Neural crest cell (in vitro differentiated cells): ENCODE measurements around the gene CKAP2L. TPM values are rescaled to one million over a fixed set of nuclear protein-coding genes. Genes with fewer than 3 reads are reported as not detected.

ENCODE experiments used
- DNase-seq: peaks from one replicate; pipeline ENCODE4 v3.0.0; 2021; ENCODE audit warnings: low read depth, mixed read lengths, low spot score
- H3K27ac Mint-ChIP-seq: one replicate; pipeline ENCODE4 v1.8.0; 2021; ENCODE audit warnings: mild to moderate bottlenecking, mixed read lengths; ENCODE audit not compliant: unreplicated experiment
- H3K27me3 Mint-ChIP-seq: 2 replicates; pipeline ENCODE4 v1.8.0; 2021; ENCODE audit warnings: low read depth, mild to moderate bottlenecking, mixed read lengths
- H3K36me3 Mint-ChIP-seq: 2 replicates; pipeline ENCODE4 v1.8.0; 2021; ENCODE audit warnings: low read depth, mild to moderate bottlenecking, mixed read lengths
- H3K4me1 Mint-ChIP-seq: 2 replicates; pipeline ENCODE4 v1.8.0; 2021; ENCODE audit warnings: mixed read lengths
- H3K4me3 Mint-ChIP-seq: one replicate; pipeline ENCODE4 v1.8.0; 2021; ENCODE audit warnings: mild to moderate bottlenecking, mixed read lengths
- H3K9me3 Mint-ChIP-seq: 2 replicates; pipeline ENCODE4 v1.8.0; 2021; ENCODE audit warnings: mixed read lengths
- total RNA-seq: library from RNA; stranded (reverse); gene quantifications from 2 replicates; pipeline ENCODE4 v1.2.1, GENCODE V29; 2021
- TF ChIP-seq, protein P1 (sequence below): fragments of 200-600 bp; sonication (generic); conservative IDR thresholded peaks from 2 replicates; pipeline ENCODE4 v1.5.0; 2021; ENCODE audit warnings: antibody characterized with exemption, mild to moderate bottlenecking

The CKAP2L gene
- total RNA-seq, 1 donor from 2014 or later = 27.4 TPM

GRCh38 chr2:112724591-112725525 is 39.6 kb downstream of the CKAP2L start:
- H3K27me3 Mint-ChIP-seq = no peaks in the 10 kb centered on the region
- H3K4me3 Mint-ChIP-seq = no peak overlapping the region
- no peak for DNase-seq
- no peaks in the 10 kb centered on the region for H3K36me3 Mint-ChIP-seq
- no peak overlapping the region for H3K27ac Mint-ChIP-seq
- H3K9me3 Mint-ChIP-seq = no peaks in the 10 kb centered on the region
- no peaks in the 10 kb centered on the region for H3K4me1 Mint-ChIP-seq
- TF ChIP-seq, protein P1, sequence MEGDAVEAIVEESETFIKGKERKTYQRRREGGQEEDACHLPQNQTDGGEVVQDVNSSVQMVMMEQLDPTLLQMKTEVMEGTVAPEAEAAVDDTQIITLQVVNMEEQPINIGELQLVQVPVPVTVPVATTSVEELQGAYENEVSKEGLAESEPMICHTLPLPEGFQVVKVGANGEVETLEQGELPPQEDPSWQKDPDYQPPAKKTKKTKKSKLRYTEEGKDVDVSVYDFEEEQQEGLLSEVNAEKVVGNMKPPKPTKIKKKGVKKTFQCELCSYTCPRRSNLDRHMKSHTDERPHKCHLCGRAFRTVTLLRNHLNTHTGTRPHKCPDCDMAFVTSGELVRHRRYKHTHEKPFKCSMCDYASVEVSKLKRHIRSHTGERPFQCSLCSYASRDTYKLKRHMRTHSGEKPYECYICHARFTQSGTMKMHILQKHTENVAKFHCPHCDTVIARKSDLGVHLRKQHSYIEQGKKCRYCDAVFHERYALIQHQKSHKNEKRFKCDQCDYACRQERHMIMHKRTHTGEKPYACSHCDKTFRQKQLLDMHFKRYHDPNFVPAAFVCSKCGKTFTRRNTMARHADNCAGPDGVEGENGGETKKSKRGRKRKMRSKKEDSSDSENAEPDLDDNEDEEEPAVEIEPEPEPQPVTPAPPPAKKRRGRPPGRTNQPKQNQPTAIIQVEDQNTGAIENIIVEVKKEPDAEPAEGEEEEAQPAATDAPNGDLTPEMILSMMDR = peak; percentile 16

GRCh38 chr2:112723995-112724394 is 40.4 kb downstream of the CKAP2L start:
- H3K4me3 Mint-ChIP-seq = no peak overlapping the region
- no peaks in the 10 kb centered on the region for H3K27me3 Mint-ChIP-seq
- no peaks in the 10 kb centered on the region for H3K9me3 Mint-ChIP-seq
- H3K36me3 Mint-ChIP-seq = no peaks in the 10 kb centered on the region
- TF ChIP-seq, protein P1 = no peak
- no peaks in the 10 kb centered on the region for H3K4me1 Mint-ChIP-seq
- no peak overlapping the region for H3K27ac Mint-ChIP-seq
- no peak for DNase-seq

DNA sequence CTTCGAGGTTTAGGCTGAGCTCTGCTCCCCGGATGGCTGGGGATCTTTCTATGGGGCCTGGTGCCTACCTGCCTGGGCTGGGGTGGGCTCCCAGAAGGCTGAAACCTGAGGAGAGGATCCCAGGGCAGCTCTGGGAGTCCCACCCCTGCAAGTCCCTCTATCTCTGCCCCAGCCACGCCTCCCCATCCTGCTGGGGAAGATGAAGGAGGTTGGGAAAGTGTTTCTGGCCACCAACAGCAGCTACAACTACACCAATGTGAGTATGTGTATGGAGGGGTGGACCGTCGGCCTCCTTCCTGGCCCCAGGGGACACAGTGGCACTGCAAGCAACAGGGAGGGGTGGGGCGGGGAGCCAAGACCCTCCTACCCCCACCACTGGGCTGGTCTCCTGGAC is 40.9 kb downstream of the CKAP2L start:
- H3K27me3 Mint-ChIP-seq = peaks cover 3% of the 10 kb centered on the region

GRCh38 chr2:112722816-112723546 is 41.4 kb downstream of the CKAP2L start:
- H3K36me3 Mint-ChIP-seq = no peaks in the 10 kb centered on the region
- H3K4me3 Mint-ChIP-seq = no peak overlapping the region
- no peak for DNase-seq
- H3K27ac Mint-ChIP-seq = peak overlapping the region; percentile 71
- H3K27me3 Mint-ChIP-seq = peaks cover 3% of the 10 kb centered on the region
- H3K9me3 Mint-ChIP-seq = no peaks in the 10 kb centered on the region
- TF ChIP-seq, protein P1 = no peak
- no peaks in the 10 kb centered on the region for H3K4me1 Mint-ChIP-seq

More for the DNA sequence above, 40.9 kb downstream of the CKAP2L start:
- H3K4me3 Mint-ChIP-seq = no peak overlapping the region
- DNase-seq = no peak
- H3K9me3 Mint-ChIP-seq = no peaks in the 10 kb centered on the region
- no peaks in the 10 kb centered on the region for H3K36me3 Mint-ChIP-seq
- no peaks in the 10 kb centered on the region for H3K4me1 Mint-ChIP-seq
- no peak overlapping the region for H3K27ac Mint-ChIP-seq
- TF ChIP-seq, protein P1 = no peak

- Mint-ChIP-seq H3K27me3 (peaks cover 3% of the 10 kb centered on the region), H3K4me1 (no peaks in the 10 kb centered on the region), H3K4me3 (no peak overlapping the region), H3K36me3 (no peaks in the 10 kb centered on the region), H3K27ac (no peak overlapping the region), H3K9me3 (no peaks in the 10 kb centered on the region)
- no peak for DNase-seq
- TF ChIP-seq, protein P1 = no peak
These were observed 42.4 kb downstream of the CKAP2L start for GRCh38 chr2:112721819-112722522.
